Erythroblast (primary cell): ENCODE results near the gene COL19A1.

Source experiments
- GATA1 ChIP-seq: IDR thresholded peaks from 2 replicates; pipeline ENCODE4 v1.6.1; 2011; ENCODE audit warnings: low read depth, mild to moderate bottlenecking, control low read depth, low read length, moderate library complexity
- POLR2A ChIP-seq: IDR thresholded peaks from 2 replicates; pipeline ENCODE4 v1.6.1; 2011; ENCODE audit warnings: mild to moderate bottlenecking, low read length

- TF ChIP-seq POLR2A, result no peak
- TF ChIP-seq GATA1, result no peak
Measured at GRCh38 chr6:69988458-69989126, 122.2 kb downstream of the COL19A1 start.
